ENCODE data around the gene HDAC4.

GRCh38 chr2:239068411-239068810, 332.4 kb downstream of the HDAC4 start:
- TF ChIP-seq CTCF (IDR thresholded peaks at IDR 0.05) (no peak), ZFX (IDR thresholded peaks at IDR 0.05; ENCODE audit: borderline replicate concordance) (no peak)

All from 22Rv1 (cell line).